ENCODE measurements around the gene PDZRN4. TPM values are rescaled to one million over a fixed set of nuclear protein-coding genes. Genes with fewer than 3 reads are reported as not detected.
"Not testable (repeated sequence)": the region's sequence is repeated elsewhere in the genome, so short reads cannot be mapped to it uniquely, and the experiment has no call there.

PDZRN4 gene
- not detected in 2 replicates for total RNA-seq

DNA sequence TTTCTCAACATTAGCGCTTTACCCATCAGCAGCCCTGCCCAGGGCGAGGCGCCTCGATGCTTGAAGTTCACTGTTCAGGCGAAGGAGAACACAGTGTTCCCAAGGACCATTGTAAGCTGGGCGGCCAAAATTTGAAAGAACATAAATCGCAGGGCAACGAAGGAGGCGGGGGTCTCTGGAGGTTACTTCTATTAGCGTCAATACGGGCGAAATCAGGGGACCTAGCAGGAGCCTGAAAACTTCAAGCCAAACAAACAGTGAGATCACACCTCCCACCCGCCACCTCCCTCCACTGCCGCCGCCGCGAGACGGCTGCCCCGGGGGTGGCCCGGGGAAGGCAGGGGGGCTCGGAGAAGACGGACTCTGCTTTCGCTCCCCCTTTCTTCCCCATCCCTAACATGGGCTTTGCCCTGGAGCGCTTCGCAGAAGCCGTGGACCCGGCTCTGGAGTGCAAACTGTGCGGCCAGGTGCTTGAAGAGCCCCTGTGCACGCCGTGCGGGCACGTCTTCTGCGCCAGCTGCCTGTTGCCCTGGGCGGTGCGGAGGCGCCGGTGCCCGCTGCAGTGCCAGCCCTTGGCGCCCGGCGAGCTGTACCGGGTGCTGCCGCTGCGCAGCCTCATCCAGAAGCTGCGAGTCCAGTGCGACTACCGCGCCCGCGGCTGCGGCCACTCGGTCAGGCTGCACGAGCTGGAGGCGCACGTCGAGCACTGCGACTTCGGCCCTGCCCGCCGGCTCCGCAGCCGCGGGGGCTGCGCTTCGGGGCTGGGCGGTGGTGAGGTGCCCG, at the start of gene PDZRN4:
Gene PDZRN4, plus strand, starts transcription at position 263 of the 783 bp plus-strand sequence.
- intact Hi-C loops (cut with micrococcal nuclease), result no loop called here

DNA sequence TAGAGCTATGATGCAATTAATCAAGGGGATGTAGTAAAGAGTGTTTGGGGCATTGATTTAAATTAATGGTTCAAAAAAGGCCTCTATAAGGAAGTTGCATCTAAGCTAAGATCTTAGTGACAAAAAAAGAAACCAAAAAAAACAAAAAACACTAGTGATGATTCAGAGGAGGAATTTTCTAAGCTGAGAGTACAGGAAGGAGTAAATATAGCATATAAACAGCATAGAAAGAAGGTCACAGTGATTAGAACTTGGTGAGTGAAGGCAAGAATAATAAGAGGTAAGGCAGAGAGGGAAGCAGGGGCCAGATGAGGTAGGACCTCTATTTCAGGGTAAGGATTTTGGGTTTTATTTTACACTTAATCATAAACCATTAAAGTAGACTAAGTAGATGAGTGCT, 48.0 kb upstream of the PDZRN4 start:
- intact Hi-C loops (cut with micrococcal nuclease), result no loop called here

DNA sequence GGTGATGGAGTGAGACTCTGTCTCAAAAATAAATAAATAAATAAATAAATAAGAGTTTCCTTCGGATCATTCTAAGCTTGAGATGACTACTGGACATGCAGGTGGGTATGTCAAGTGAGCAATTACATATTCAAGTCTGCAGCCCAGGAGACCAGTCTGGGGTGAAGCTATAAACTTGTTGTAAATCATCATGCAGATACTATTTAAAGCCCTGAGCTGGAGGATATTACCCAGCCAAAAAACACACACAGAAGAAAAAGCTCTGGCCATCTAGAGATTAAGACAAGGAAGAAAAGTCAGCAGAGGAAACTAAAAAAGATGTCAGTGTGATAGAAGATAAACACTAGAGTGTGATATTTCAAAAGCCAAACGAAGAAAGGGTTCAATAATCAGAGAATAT, 47.0 kb upstream of the PDZRN4 start:
- intact Hi-C loops (cut with micrococcal nuclease), result no loop called here

- intact Hi-C loops (cut with micrococcal nuclease), result no loop called here
Measured at GRCh38 chr12:41142376-41142775, 45.7 kb upstream of the PDZRN4 start.

- intact Hi-C loops (cut with micrococcal nuclease), result no loop called here
Measured at GRCh38 chr12:41151793-41152192, 36.3 kb upstream of the PDZRN4 start.

- intact Hi-C loops (cut with micrococcal nuclease), result no loop called here
Measured at GRCh38 chr12:41162461-41162860, 25.7 kb upstream of the PDZRN4 start.

DNA sequence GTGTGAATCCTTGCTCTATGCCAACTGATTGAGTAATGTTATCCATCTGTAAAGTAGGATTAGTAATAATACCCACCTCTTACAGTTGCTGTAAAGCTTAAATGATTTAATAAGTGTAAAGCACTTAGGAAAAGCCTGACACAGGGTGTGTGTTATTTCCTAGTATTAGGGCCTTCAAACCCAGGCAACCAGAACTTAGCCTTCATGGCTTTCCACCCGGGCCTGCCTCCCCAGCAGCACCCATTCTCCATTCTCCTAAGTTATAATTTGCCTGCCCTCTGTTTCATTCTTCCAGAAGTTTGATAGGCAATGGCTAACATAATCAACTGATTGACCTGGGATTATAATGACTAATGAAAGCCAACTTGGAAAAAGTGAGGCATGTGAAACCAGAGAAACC, 20.4 kb upstream of the PDZRN4 start:
- intact Hi-C loops (cut with micrococcal nuclease), result no loop called here

DNA sequence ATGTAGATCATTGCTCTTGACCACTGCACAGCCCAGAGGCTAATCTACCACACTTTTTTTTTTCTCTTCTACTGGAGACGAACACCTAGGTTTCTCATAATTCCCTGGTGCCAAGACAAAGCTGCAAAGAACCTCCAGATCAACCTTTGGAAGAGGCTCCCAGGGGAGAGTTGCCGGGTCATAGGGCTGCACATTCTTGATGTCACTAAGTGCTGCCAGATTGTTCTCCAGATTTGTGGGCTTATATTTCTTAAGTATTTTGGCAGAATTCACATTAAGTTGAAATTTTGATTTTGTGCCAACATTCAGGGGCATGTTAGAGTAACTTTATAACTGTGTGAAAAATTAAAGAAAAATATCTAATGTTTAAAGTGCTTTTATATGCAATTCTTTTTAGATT, 13.5 kb upstream of the PDZRN4 start:
- intact Hi-C loops (cut with micrococcal nuclease), result no loop called here

- intact Hi-C loops (cut with micrococcal nuclease), result not testable (repeated sequence)
Measured at GRCh38 chr12:41179507-41179906, 8.6 kb upstream of the PDZRN4 start.

DNA sequence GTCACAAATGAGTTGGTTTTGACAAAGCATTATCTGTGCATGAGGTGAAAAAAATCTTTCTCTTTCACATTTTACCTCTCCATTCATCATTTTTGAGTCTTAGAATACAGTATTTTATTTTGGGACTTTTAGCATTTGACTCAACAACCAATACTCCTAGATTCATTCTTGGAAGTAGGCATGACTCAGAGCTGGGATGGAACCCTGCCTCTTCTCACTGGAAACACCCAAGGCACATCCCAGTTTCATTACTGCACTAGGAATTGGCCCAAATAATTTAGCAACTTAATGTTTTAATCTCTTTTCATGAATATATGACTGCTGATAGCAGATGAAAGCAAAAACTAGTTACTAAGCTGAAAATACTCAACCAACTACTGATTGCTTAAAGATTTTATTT, 3.3 kb upstream of the PDZRN4 start:
- intact Hi-C loops (cut with micrococcal nuclease), result no loop called here

- intact Hi-C loops (cut with micrococcal nuclease), result no loop called here
Measured at GRCh38 chr12:41186026-41186425, 2.1 kb upstream of the PDZRN4 start.

DNA sequence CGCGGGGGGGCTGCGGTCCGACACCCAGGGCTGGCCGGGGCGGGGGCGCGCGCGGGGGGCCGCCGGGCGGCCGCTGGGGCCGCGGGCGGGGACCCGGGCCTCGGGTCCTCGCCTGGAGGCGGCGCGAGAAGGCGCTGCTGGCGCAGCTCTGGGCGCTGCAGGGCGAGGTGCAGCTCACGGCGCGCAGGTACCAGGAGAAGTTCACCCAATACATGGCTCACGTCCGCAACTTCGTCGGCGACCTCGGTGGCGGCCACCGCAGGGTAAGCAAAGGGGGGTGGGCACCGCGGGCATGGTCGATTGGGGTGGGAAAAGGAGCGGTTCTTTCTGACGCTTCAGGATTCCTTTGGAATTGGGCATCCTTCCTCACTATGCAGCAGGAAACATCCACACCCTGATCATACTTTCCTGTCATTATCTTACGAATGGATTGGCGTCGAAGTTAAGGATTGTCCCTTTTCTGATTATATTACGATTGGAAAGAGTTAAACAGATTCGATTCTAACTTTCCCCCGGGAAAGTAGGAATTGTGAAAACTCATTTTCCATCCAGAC, 798 bp downstream of the PDZRN4 start:
- intact Hi-C loops (cut with micrococcal nuclease), result no loop called here

DNA sequence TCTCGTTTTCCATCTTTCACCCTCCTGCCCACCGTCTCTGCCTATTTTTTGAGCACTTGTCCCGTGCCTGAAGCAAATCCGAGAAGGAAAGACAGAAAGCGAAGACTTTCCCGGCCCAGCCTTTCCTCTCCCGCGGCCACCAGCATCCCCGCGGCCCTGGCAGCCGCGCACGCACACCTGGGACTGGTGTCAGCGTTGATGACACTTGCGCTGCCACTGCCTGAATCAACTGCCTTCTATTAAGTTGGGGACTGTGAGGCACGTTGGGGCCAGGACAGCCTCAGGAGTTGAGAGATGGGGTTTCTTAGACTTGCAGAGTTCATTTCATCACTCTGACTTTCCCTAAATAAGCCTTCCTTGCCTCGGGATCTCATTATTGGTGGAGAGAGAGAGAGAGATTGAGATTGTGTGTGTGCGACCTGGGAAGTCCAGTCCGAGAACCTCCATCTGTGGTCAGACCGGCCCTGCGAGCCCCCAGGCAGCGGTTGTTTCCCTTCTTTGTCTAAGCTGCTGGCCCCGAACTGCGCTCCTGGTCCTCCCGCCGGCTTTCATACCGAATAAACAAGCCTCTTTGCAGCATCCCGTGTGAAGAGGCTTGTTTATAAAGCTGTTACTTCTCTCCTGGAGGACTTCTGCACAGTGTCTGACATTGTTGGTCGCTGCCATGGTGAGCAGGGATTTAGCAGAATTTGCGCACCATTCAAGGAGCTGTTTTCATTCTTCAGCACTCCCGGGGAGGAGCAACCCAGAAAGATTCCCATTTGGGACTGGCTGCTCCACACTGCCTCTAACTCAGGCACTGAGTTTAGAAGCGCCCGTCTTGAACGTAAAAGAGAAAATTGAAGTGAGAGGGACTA, 1.5 kb downstream of the PDZRN4 start:
- intact Hi-C loops (cut with micrococcal nuclease), result no loop called here

DNA sequence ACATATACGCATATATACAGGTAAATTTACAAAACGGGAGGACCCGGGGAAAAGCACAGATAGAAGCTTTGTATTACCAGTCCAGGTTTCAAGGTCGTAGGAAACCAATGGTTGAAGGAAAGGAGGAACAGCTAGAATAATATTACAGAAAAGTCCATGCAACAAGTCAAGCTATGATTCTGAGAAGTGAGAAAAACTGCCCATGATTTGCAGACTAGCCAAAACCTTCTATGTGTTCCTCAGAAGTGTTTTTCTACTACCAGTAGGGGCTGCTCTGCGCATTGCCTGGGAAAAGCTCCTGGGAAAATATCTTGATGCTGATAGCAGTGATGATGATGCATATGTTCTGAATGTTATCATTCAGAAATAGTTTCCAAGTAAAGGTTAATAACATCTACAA, 2.2 kb downstream of the PDZRN4 start:
- intact Hi-C loops (cut with micrococcal nuclease), result no loop called here

GRCh38 chr12:41191549-41191948, 3.4 kb downstream of the PDZRN4 start:
- intact Hi-C loops (cut with micrococcal nuclease), result not testable (repeated sequence)

DNA sequence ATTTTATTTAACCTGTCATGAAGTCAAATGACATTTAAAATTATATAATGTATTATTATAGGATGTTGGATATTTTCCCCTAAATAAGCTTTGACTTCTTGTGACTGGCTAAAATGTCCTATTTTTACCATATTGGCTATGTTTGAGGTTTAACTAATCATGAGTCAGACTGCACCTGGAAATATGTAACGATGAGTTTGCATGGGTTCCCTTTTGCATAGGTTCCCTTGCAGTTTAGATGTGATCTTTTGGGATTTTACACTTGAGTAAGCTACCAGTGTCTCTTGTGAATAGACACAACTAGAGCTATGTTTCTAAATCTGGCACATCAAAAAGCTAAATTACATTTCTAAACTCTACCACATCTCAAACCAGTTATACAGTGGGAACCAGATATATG, 5.2 kb downstream of the PDZRN4 start:
- intact Hi-C loops (cut with micrococcal nuclease), result no loop called here

DNA sequence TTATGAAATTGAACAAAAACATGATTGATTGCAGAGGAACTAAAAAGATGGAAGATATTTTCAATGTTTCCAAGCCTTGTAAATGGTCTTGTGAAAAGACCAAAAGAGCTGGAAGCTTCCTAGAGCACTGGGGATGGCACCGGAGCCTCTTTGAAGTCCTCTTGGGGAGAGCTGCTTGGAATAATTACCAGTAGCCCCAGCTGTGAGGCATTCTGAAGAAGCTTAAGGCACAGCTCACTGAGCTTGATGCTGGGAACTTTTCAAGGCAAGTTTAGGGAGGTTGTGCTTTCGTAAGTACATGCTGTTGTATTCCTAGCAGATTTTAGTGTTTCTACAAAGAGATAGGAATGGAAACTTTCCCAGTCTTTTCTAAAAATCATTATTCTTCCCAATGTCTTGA, 13.9 kb downstream of the PDZRN4 start:
- intact Hi-C loops (cut with micrococcal nuclease), result no loop called here

- intact Hi-C loops (cut with micrococcal nuclease), result no loop called here
Measured at GRCh38 chr12:41205070-41205709, 17.1 kb downstream of the PDZRN4 start.

GRCh38 chr12:41206298-41206697, 18.2 kb downstream of the PDZRN4 start:
- intact Hi-C loops (cut with micrococcal nuclease), result no loop called here

- intact Hi-C loops (cut with micrococcal nuclease), result no loop called here
Measured at GRCh38 chr12:41211448-41211847, 23.3 kb downstream of the PDZRN4 start.

GRCh38 chr12:41212625-41213024, 24.5 kb downstream of the PDZRN4 start:
- intact Hi-C loops (cut with micrococcal nuclease), result no loop called here

DNA sequence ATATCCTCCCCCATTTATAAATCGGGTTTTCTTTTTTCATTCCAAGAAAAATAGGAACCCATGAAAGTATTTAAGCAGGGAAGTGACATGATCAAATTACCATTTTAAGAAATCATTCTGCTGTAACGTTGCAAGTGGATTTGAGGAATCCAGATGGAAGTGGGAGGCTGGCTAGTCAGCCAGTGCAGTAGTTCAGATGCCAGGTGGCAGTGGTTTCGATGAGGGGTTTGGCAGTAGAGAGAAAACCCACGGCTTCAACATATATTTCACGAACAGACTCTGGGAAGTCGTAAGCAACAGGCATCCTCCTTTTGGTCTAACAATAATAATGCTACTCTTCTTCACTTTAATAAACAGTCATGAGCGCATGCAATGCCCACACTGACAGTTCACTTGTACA, 25.0 kb downstream of the PDZRN4 start:
- intact Hi-C loops (cut with micrococcal nuclease), result no loop called here

Data from T-helper 2 cell treated with Interferon-gamma antibody and Interleukin-4, amounts not matched to agents 100 ng/mL and 5 ng/mL, for 36 hours (primary cell).